Uterus (tissue), 2 donors: ENCODE data around the gene PLAC8.

Experiments used
- CTCF ChIP-seq, 4 experiments: fragments of 200-600 bp in 2 of 4; fragments of 450-650 bp in 2 of 4; sonication (generic) in 2 of 4; IDR thresholded peaks; one replicate each; pipeline ENCODE4 v1.5.1; 2016 to 2019; ENCODE audit warnings: antibody characterized with exemption in 4 of 4, mild to moderate bottlenecking in 2 of 4, moderate library complexity in 1 of 4
- POLR2A ChIP-seq, 2 donors: fragments of 450-650 bp; IDR thresholded peaks; one replicate each; pipeline ENCODE4 v1.6.1; 2016; ENCODE audit warnings: antibody characterized with exemption in 2 of 2, mild to moderate bottlenecking in 1 of 2, moderate library complexity in 1 of 2

- TF ChIP-seq CTCF (IDR thresholded peaks at IDR 0.05) (no peak), POLR2A (IDR thresholded peaks at IDR 0.05) (no peak)
Measured at GRCh38 chr4:83082777-83083176, 31.8 kb downstream of the PLAC8 start.
